ENCODE results near the gene EBLN1. TPM values are rescaled to one million over a fixed set of nuclear protein-coding genes. Genes with fewer than 3 reads are reported as not detected.

EBLN1 gene
- total and polyA plus RNA-seq, 2 of the 8 experiments (the other 6 are each of a cell fraction or from before 2014, with no cell fraction given): not detected

GRCh38 chr10:22259280-22259679 is 41.5 kb upstream of the EBLN1 start:
- Histone ChIP-seq H4K91ac (replicated peaks; ENCODE audit: insufficient read length, low read length) (no peak overlapping the region), H3K18ac (ENCODE audit: extremely low read depth, low read length) (no peak overlapping the region), H2BK20ac (ENCODE audit: low read length) (no peak overlapping the region), H3K23ac (ENCODE audit: insufficient read length) (no peak overlapping the region), H3K23me2 (ENCODE audit: low read depth, low read length) (no peaks in the 10 kb centered on the region), H3K9ac (replicated peaks in 1 of 4; ENCODE audit: extremely low read depth in 1 of 4, low read depth in 3 of 4, low read length in 3 of 4) (no peak overlapping the region), H2BK120ac (replicated peaks; ENCODE audit: low read depth, low read length) (no peak overlapping the region), H3K56ac (replicated peaks; ENCODE audit: insufficient read length, low read depth, low read length) (no peak overlapping the region), H2BK5ac (ENCODE audit: low read depth, low read length) (no peak overlapping the region), H3K4me1 (replicated peaks in 1 of 4; ENCODE audit: control insufficient read depth in 3 of 4, insufficient read depth in 4 of 4, low read length in 3 of 4) (no peaks in the 10 kb centered on the region), H3K27me3 (replicated peaks in 1 of 4; ENCODE audit: control insufficient read depth in 3 of 4, extremely low read depth in 1 of 4, insufficient read depth in 3 of 4, low read length in 3 of 4) (peaks cover 0 to 12% (median 5%) of the 10 kb centered on the region in 4 experiments; a peak in 6 of 7 replicates), H3K4ac (replicated peaks; ENCODE audit: insufficient read length, low read depth, low read length) (no peak overlapping the region), H3K79me1 (ENCODE audit: low read depth, low read length) (no peaks in the 10 kb centered on the region), H2BK12ac (ENCODE audit: low read depth, low read length) (no peak overlapping the region), H2AK5ac (ENCODE audit: low read depth, low read length) (no peak overlapping the region), H3K14ac (ENCODE audit: insufficient read length) (no peak overlapping the region), H3K4me3 (ENCODE audit: extremely low read depth in 1 of 4, insufficient read depth in 2 of 4, low read depth in 3 of 4, low read length in 4 of 4) (no peak overlapping the region), H4K5ac (ENCODE audit: insufficient read length, low read depth, low read length) (no peak overlapping the region), H3K27ac (ENCODE audit: low read depth, low read length) (no peak overlapping the region), H3K9me3 (ENCODE audit: insufficient read depth in 2 of 2, low read depth in 1 of 2, low read length in 1 of 2) (no peaks in the 10 kb centered on the region), H3K36me3 (ENCODE audit: control insufficient read depth in 2 of 4, insufficient read depth in 4 of 4, low read length in 3 of 4) (no peaks in the 10 kb centered on the region), H4K20me1 (replicated peaks in 1 of 2; ENCODE audit: control insufficient read depth in 1 of 2, insufficient read depth in 2 of 2, low read length in 2 of 2) (no peaks in the 10 kb centered on the region), H4K8ac (ENCODE audit: extremely low read depth, insufficient read depth, low read length) (no peak overlapping the region), H3K4me2 (ENCODE audit: insufficient read depth in 1 of 2, low read depth in 2 of 2, low read length in 2 of 2) (no peak overlapping the region), H2AFZ (ENCODE audit: low read length) (no peak overlapping the region), H3K79me2 (ENCODE audit: control insufficient read depth in 1 of 2, insufficient read depth in 2 of 2, low read length in 2 of 2) (no peaks in the 10 kb centered on the region), H2BK15ac (ENCODE audit: low read length) (no peak overlapping the region; the same call in 1 of the 2 replicates)
- TF ChIP-seq RAD21 (IDR thresholded peaks at IDR 0.05 in 1 of 2, conservative IDR thresholded peaks at IDR 0.05 in 1 of 2; ENCODE audit: low read depth in 2 of 2, low read length in 2 of 2) (peak; percentile 65 to 69), YY1 (IDR thresholded peaks at IDR 0.05; ENCODE audit: low read depth, low read length) (no peak), CTCF (IDR thresholded peaks at IDR 0.05; ENCODE audit: control extremely low read depth in 1 of 3, insufficient read depth in 1 of 3, low read depth in 1 of 3, low read length in 3 of 3) (peak in 2 of 3 experiments; percentile 26 to 30; a peak in 2 of 4 replicates), SUZ12 (IDR thresholded peaks at IDR 0.05; ENCODE audit: low read length) (no peak)
- no peak for FAIRE-seq
- POLR2A ChIA-PET (ENCODE audit: partially characterized antibody): no interaction called here
- WGBS, 2 experiments (ENCODE audit: extremely low coverage in 1 of 2, insufficient coverage in 1 of 2, insufficient read length in 1 of 2, insufficient replicate concordance in 2 of 2, low coverage in 1 of 2, low lambda C conversion rate in 2 of 2, missing lambda C conversion rate in 1 of 2): 80% methylated on average over 3 of the region's 3 CpGs; no CpG with 5 or more reads in 1 of the 2 experiments
- CTCF ChIA-PET (ENCODE audit: partially characterized antibody): interaction anchor here (0.9 to 2.2 kb wide), 7 partner anchors 11 to 741 kb away, joined by 3 to 8 read pairs (median 4); no protein-coding TSS in a partner anchor
- no peak for DNase-seq (ENCODE audit: low read depth in 1 of 2, low spot score in 2 of 2)

Measured in H1 (cell line).